GM23338 (cell line): ENCODE data around the gene S100P. TPM values are rescaled to one million over a fixed set of nuclear protein-coding genes. Genes with fewer than 3 reads are reported as not detected.

Source experiments
- ATAC-seq: fragments of 200-7000 bp; cut with Tn5 transposase; 3 replicates; pipeline ENCODE4 v1.9.1; 2020
- DNase-seq: peaks from one replicate; pipeline ENCODE4 v3.0.0-alpha.2; 2015; ENCODE audit warnings: low spot score
- H2AFZ ChIP-seq: fragments of 200-600 bp; sonication (generic); 2 replicates; pipeline ENCODE4 v1.8.0; 2016; ENCODE audit warnings: antibody characterized with exemption, mild to moderate bottlenecking, moderate library complexity
- H3F3A ChIP-seq: fragments of 200-600 bp; sonication (generic); replicated peaks from 2 replicates; pipeline ENCODE4 v1.8.0; 2017; ENCODE audit warnings: antibody characterized with exemption, mixed run types, low read depth
- H3K27ac ChIP-seq: fragments of 200-600 bp; sonication (generic); 2 replicates; pipeline ENCODE4 v1.6.1; 2016; ENCODE audit warnings: low read depth
- H3K27me3 ChIP-seq: fragments of 200-600 bp; sonication (generic); 2 replicates; pipeline ENCODE4 v1.8.0; 2016; ENCODE audit warnings: mild to moderate bottlenecking, mixed run types, moderate library complexity; ENCODE audit not compliant: insufficient read depth
- H3K36me3 ChIP-seq: fragments of 200-600 bp; sonication (generic); 2 replicates; pipeline ENCODE4 v1.8.0; 2016; ENCODE audit warnings: mild to moderate bottlenecking; ENCODE audit not compliant: insufficient read depth
- H3K4me1 ChIP-seq: fragments of 200-600 bp; sonication (generic); 2 replicates; pipeline ENCODE4 v1.8.0; 2016; ENCODE audit warnings: mild to moderate bottlenecking, moderate library complexity; ENCODE audit not compliant: insufficient read depth
- H3K4me2 ChIP-seq: fragments of 200-600 bp; sonication (generic); 2 replicates; pipeline ENCODE4 v1.7.1; 2017; ENCODE audit warnings: mixed run types
- H3K4me3 ChIP-seq: fragments of 200-600 bp; sonication (generic); 2 replicates; pipeline ENCODE4 v1.6.1; 2016; ENCODE audit warnings: mixed run types
- H3K79me2 ChIP-seq: fragments of 200-600 bp; sonication (generic); replicated peaks from 2 replicates; pipeline ENCODE4 v1.8.0; 2017; ENCODE audit warnings: mild to moderate bottlenecking; ENCODE audit not compliant: insufficient read depth
- H3K9me2 ChIP-seq: fragments of 200-600 bp; sonication (generic); 2 replicates; pipeline ENCODE4 v1.8.0; 2017; ENCODE audit not compliant: insufficient read depth
- H4K20me1 ChIP-seq: fragments of 200-600 bp; sonication (generic); replicated peaks from 2 replicates; pipeline ENCODE4 v1.8.0; 2017; ENCODE audit warnings: mild to moderate bottlenecking; ENCODE audit not compliant: insufficient read depth
- H3K27ac Mint-ChIP-seq: 2 replicates; pipeline ENCODE4 v1.8.0; 2020; ENCODE audit warnings: inconsistent platforms, mild to moderate bottlenecking, moderate library complexity, mixed read lengths
- H3K27me3 Mint-ChIP-seq: 3 replicates; pipeline ENCODE4 v1.8.0; 2022; ENCODE audit warnings: low read depth, mild to moderate bottlenecking, moderate library complexity, mixed read lengths, inconsistent platforms; ENCODE audit not compliant: insufficient read depth, poor library complexity
- H3K36me3 Mint-ChIP-seq: 3 replicates; pipeline ENCODE4 v1.8.0; 2021; ENCODE audit warnings: low read depth, mild to moderate bottlenecking, inconsistent platforms, moderate library complexity, mixed read lengths
- H3K4me1 Mint-ChIP-seq: 3 replicates; pipeline ENCODE4 v1.8.0; 2020; ENCODE audit warnings: mild to moderate bottlenecking, inconsistent platforms, mixed read lengths
- H3K4me3 Mint-ChIP-seq: 3 replicates; pipeline ENCODE4 v1.8.0; 2021; ENCODE audit warnings: moderate library complexity, mild to moderate bottlenecking, inconsistent platforms, mixed read lengths
- H3K9me3 Mint-ChIP-seq: 3 replicates; pipeline ENCODE4 v1.8.0; 2020; ENCODE audit warnings: moderate library complexity, mild to moderate bottlenecking, inconsistent platforms, mixed read lengths
- CREB1 ChIP-seq: fragments of 250-450 bp; sonication (Bioruptor Pico); IDR thresholded peaks from 2 replicates; pipeline ENCODE4 v1.5.0; 2020; ENCODE audit warnings: low read depth, mild to moderate bottlenecking, moderate library complexity
- CTCF ChIP-seq, 2 experiments: fragments of 200-600 bp in 1 of 2; sonication (generic) in 1 of 2; conservative IDR thresholded peaks; 2 replicates each; pipeline versions ENCODE4 v1.5.1 to v1.6.1; 2016 to 2017; ENCODE audit warnings: antibody characterized with exemption in 2 of 2, low read depth in 2 of 2, mild to moderate bottlenecking in 2 of 2, moderate library complexity in 1 of 2
- ETS1 ChIP-seq: IDR thresholded peaks from 2 replicates; pipeline ENCODE4 v1.6.1; 2016; ENCODE audit warnings: antibody characterized with exemption
- EZH2 ChIP-seq: fragments of 200-600 bp; sonication (generic); IDR thresholded peaks from one replicate; pipeline ENCODE4 v1.8.0; 2017; ENCODE audit warnings: antibody characterized with exemption, mild to moderate bottlenecking, low read depth; ENCODE audit not compliant: unreplicated experiment
- EZH2phosphoT487 ChIP-seq: fragments of 200-600 bp; sonication (generic); IDR thresholded peaks from one replicate; pipeline ENCODE4 v1.8.1; 2018; ENCODE audit warnings: antibody characterized with exemption; ENCODE audit not compliant: unreplicated experiment
- JUNB ChIP-seq: IDR thresholded peaks from one replicate; pipeline ENCODE4 v1.6.1; 2016; ENCODE audit warnings: antibody characterized with exemption; ENCODE audit not compliant: unreplicated experiment
- NANOG ChIP-seq: IDR thresholded peaks from 2 replicates; pipeline ENCODE4 v1.6.1; 2016; ENCODE audit warnings: antibody characterized with exemption, borderline replicate concordance
- POLR2AphosphoS5 ChIP-seq: IDR thresholded peaks from 2 replicates; pipeline ENCODE4 v1.6.1; 2016; ENCODE audit warnings: antibody characterized with exemption, low read depth
- REST ChIP-seq: IDR thresholded peaks from one replicate; pipeline ENCODE4 v1.6.1; 2018; ENCODE audit warnings: antibody characterized with exemption; ENCODE audit not compliant: unreplicated experiment
- STAT1 ChIP-seq: IDR thresholded peaks from one replicate; pipeline ENCODE4 v1.6.1; 2016; ENCODE audit warnings: antibody characterized with exemption; ENCODE audit not compliant: unreplicated experiment
- ZNF114 ChIP-seq: fragments of 250-450 bp; sonication (Bioruptor Pico); IDR thresholded peaks from 2 replicates; pipeline ENCODE4 v1.5.0; 2020; ENCODE audit warnings: mild to moderate bottlenecking, moderate library complexity
- ZNF331 ChIP-seq: fragments of 250-450 bp; sonication (Bioruptor Pico); IDR thresholded peaks from 2 replicates; pipeline ENCODE4 v1.5.0; 2020; ENCODE audit warnings: low read depth, mild to moderate bottlenecking, moderate library complexity
- ZNF462 ChIP-seq: fragments of 250-450 bp; sonication (Bioruptor Pico); IDR thresholded peaks from 2 replicates; pipeline ENCODE4 v1.5.0; 2020; ENCODE audit warnings: mild to moderate bottlenecking, moderate library complexity
- polyA plus RNA-seq: library from polyadenylated mRNA; unstranded; fragments of >200 nt; fragmentation: Nextera tagmentation; extraction: Ambion mirVana; gene quantifications from 2 replicates; pipeline ENCODE4 v1.2.1, GENCODE V29; 2016
- total RNA-seq: library from RNA; depleted of rRNA; stranded (reverse); fragments of >200 nt; shearing (Covaris generic); gene quantifications from 2 replicates; pipeline ENCODE4 v1.2.3, GENCODE V29; 2014

The S100P gene
- total and polyA plus RNA-seq, 2 experiments from 2014 or later = 0.32 TPM; not detected in 1

- H3K36me3 Mint-ChIP-seq = no peaks in the 10 kb centered on the region
- ATAC-seq (no peak), DNase-seq (no peak)
- H2AFZ ChIP-seq = no peak overlapping the region
- no peak overlapping the region for H3K4me3 ChIP-seq
- no peak for TF ChIP-seq ZNF331 (CRISPR knock-in tag)
- TF ChIP-seq REST = no peak
- TF ChIP-seq ZNF462 (CRISPR knock-in tag) = no peak
- TF ChIP-seq ZNF114 (CRISPR knock-in tag) = no peak
- no peak for TF ChIP-seq CREB1 (CRISPR knock-in tag)
- no peak for TF ChIP-seq POLR2AphosphoS5
- TF ChIP-seq ETS1 = no peak
- TF ChIP-seq CTCF (conservative IDR thresholded peaks at IDR 0.05; ENCODE audit: low read depth in 2 of 2) = no peak
- TF ChIP-seq JUNB = no peak
- TF ChIP-seq EZH2 = no peak
- no peak for TF ChIP-seq NANOG
- TF ChIP-seq EZH2phosphoT487 = no peak
- no peak for TF ChIP-seq STAT1
- no peaks in the 10 kb centered on the region; the same call in 1 of the 2 replicates for H3K4me1 ChIP-seq
- no peak overlapping the region for H3K4me2 ChIP-seq
- no peaks in the 10 kb centered on the region for H4K20me1 ChIP-seq
- no peaks in the 10 kb centered on the region for H3K9me3 Mint-ChIP-seq
- H3K27ac ChIP-seq = no peak overlapping the region
- H3K4me3 Mint-ChIP-seq = no peak overlapping the region
- no peaks in the 10 kb centered on the region for H3K27me3 ChIP-seq
- peaks cover 9% of the 10 kb centered on the region for H3F3A ChIP-seq
- peaks cover 15% of the 10 kb centered on the region for H3K4me1 Mint-ChIP-seq
- H3K27ac Mint-ChIP-seq = no peak overlapping the region
- no peaks in the 10 kb centered on the region for H3K36me3 ChIP-seq
- peaks cover 12% of the 10 kb centered on the region for H3K27me3 Mint-ChIP-seq
- no peaks in the 10 kb centered on the region for H3K9me2 ChIP-seq
- no peaks in the 10 kb centered on the region for H3K79me2 ChIP-seq
These were observed 30.9 kb downstream of the S100P start for GRCh38 chr4:6724421-6725111.
